ENCODE data around the gene MYH6. TPM values are rescaled to one million over a fixed set of nuclear protein-coding genes. Genes with fewer than 3 reads are reported as not detected.

The MYH6 gene
- total RNA-seq, 1 donor from 2014 or later = not detected

- no peak for DNase-seq (ENCODE audit: low read depth, low spot score)
These were observed 28.5 kb downstream of the MYH6 start for GRCh38 chr14:23379366-23380196.

GRCh38 chr14:23378612-23379220 lies 29.4 kb downstream of the MYH6 start:
- no peak for DNase-seq (ENCODE audit: low read depth, low spot score)

DNA sequence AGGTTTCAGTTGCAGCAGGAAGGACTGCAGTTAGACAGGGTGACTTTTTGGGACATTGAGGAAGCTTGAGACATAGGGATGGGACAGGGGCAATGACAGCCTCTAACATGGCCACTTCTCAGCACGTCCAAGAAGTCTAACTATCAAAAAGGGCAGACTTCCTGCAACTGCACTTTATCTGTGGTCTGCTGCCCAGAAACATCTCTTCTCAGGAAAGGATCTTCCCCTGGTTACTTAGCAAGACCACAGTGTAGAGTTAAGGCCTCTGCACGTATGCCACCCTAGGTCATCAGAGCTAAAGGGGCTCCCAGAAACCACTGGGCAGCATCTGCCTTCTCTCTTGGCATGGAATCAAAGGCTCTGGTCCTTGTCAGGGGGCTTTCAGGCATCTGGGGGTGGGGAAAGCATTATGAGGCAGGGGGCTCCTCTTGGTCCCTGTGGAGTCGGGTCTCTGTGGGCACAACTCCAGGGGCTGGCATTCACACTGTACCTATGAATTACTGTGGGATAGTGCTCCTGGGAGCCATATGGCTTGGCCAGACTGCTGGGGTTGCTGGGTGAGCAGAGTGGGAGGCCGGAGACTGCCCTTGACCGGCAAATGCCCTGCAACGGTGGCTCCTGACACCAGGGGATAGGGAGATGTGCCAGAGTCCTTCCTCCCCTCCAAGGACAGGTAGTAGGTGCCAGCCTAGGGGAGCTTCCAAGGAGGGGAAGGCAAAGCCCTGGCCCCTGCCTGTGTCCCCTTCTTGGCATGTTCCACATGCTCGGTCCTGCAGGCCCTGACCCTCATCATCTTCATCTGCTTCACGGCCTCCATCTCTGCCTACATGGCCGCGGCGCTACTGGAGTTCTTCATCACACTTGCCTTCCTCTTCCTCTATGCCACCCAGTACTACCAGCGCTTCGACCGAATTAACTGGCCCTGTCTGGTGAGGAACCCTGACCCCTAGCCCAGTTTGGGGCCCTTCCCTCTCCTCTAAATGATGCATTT lies 30.2 kb downstream of the MYH6 start:
- no peak for DNase-seq (ENCODE audit: low read depth, low spot score)

DNA sequence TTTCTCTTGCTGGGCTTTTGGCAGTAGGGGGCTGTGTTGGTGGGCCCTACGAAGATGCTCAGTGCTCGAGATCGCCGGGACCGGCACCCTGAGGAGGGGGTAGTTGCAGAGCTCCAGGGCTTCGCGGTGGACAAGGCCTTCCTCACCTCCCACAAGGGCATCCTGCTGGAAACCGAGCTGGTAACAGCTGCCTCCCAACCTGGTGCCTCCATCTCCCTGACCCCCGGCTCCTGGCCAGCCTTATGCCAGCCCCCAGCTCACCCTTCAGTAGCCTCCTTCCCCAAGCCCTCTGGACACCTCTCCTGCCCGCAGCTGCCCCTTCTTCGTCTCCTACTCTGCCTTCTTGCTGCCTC lies 30.9 kb downstream of the MYH6 start:
- no peak for DNase-seq (ENCODE audit: low read depth, low spot score)

DNA sequence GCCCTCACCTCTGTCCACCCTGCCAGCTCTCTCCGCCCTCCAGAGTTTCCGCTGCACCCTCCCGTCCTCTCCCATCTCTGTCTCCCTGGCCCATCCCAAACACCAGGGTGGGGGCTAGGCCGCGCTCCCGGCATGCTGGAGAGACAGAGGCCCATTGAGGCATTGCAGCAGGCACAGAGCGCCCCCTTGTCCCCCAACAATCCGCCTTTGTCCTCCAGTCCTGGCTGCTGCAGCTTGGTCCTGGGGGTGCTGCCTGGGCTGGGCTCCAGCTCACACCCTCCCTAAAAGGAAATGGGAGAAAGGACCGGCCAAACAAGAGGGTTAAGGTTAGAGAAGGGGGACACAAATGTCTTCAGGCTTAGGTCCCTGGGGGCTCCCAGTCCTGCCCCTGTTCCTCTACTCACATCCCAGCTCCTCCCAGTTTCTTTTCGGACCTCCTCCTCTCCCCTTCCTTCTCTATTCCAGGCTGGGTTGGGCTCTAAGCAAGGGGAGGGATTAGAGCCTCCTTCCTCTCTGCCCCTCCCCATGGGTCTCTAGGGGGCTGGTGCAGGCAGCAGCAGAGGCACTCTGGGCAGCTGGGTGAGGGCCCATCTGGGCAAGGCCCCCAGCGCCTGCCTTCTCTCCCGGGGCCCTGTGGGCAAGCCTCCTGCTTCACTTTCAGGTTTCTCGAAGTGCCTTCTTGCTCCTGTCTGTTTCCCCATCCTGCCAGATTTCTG lies 31.4 kb downstream of the MYH6 start, which contains the start of gene CMTM5:
Gene CMTM5 (plus strand): TSS at position 565 of the 716 bp plus-strand sequence. CDS start 206 bp downstream, outside the sequence.
- DNase-seq (ENCODE audit: low read depth, low spot score) = no peak

GRCh38 chr14:23375527-23376251 lies 32.4 kb downstream of the MYH6 start:
- no peak for DNase-seq (ENCODE audit: low read depth, low spot score)

DNA sequence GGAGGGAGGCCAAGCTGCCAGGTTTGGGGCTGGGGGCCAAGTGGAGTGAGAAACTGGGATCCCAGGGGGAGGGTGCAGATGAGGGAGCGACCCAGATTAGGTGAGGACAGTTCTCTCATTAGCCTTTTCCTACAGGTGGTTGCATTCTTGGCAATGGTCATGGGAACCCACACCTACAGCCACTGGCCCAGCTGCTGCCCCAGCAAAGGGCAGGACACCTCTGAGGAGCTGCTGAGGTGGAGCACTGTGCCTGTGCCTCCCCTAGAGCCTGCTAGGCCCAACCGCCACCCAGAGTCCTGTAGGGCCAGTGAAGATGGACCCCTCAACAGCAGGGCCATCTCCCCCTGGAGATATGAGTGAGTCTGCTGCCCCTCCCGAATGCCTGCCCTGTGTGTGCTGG lies 35.0 kb downstream of the MYH6 start:
- DNase-seq (ENCODE audit: low read depth, low spot score) = no peak

DNA sequence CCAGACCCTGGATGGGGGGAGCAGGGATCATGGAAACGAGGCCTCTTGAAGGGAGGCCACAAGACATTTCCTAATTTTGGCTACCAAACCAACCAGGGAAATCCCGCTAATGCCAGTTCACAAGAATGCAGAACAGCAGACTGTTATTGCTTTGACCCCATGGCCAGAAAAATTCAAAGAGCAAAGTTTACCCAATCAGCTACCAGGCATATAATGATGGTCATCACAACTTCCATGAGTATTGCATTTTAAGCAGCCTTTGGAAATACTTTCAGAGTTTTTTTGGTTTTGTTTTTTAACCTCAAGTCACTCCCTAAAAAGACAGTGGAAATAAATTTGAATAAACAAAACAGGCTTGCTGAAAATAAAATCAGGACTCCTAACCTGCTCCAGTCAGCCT lies 35.6 kb downstream of the MYH6 start, which contains the start of gene IL25:
Gene IL25 (plus strand): TSS at position 301 of the 400 bp plus-strand sequence.
- no peak for DNase-seq (ENCODE audit: low read depth, low spot score)

DNA sequence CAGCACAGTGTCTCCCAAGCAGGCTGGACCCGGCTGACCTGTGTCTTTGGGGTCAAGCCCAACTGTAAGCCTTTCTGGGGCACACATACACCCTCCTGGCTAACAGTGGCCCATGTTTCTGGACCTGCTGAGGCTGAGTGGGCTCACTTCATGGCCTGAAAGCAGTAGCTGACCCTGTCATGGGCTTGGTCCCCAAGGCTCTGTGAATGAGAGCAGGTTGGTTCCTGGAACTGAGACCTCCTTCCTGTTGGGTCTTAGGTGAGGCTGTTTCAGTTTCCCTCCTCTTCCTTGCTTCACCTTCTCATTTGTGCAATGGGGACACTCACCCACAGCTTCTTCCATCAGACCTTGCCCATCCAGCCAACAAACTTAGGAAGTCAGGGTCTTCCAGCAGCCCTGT lies 36.2 kb downstream of the MYH6 start:
- no peak for DNase-seq (ENCODE audit: low read depth, low spot score)

GRCh38 chr14:23370221-23370620 lies 37.9 kb downstream of the MYH6 start:
- no peak for DNase-seq (ENCODE audit: low read depth, low spot score)

DNA sequence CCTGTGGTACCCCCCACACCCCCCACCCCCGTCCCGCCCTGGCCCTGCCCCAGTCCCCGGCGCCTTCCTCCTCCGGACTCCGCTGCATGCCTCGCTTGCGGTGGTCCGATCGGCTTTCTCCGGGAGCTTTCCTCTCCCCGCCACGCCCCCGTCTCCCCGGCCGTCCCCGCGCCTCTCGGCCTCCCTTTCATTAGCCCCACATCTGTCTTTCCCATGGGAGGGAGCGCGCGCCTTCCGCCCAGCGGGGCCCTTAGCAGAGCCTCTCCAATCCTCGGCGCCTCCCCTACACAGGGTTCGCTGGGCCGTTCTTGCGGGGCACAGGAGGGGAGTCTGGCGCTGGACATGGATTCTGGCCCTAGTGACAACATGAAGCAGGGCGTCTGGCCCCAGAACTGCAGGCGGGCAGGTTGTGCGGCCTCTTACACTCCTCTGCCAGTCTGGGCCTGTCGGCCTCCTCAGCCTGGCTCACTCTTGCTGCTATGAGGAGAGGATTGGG lies 41.6 kb downstream of the MYH6 start:
- DNase-seq (ENCODE audit: low read depth, low spot score) = no peak

DNA sequence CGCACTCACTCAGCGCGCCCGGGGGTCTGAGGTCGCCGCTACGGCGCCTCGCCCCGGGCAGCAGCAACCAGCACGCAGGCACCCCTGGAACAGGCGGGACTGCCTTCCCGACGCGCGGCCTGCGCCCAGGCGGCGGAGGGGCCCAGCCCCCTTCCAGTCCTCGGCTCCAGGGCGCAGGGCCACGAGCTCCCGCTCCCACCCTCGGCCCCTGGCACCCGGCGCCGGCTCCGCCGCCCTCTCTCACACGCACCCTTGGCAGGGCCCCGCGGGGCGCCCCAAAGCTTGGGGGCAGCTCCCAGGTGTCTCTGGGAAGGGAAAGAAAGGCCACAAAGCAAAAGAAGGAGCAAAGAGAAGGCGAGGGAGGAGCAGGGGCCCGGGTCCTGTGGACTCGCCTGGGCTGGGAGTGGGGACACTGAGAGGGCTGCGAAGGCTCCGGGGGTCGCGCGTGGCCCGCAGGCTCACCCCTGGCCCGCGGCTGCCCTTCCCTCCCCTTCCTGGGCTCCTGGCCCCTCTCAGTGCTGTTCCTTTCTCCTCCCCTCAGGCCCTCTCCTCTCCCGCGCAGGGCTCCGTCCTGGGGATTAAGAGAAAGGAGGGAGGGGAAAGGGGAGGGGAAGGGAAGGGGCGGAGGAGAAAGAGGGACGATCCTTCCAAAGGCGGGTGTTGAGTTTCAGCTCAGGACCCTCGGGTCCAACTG lies 42.2 kb downstream of the MYH6 start:
- DNase-seq (ENCODE audit: low read depth, low spot score) = no peak

- DNase-seq (ENCODE audit: low read depth, low spot score) = no peak
These were observed 42.9 kb downstream of the MYH6 start, which contains the start of gene EFS for GRCh38 chr14:23365036-23365731. EFS (minus strand) TSS chr14:23365172; CDS start chr14:23365025, 147 bp downstream.

- no peak for DNase-seq (ENCODE audit: low read depth, low spot score)
These were observed 43.7 kb downstream of the MYH6 start for GRCh38 chr14:23364164-23365035.

DNA sequence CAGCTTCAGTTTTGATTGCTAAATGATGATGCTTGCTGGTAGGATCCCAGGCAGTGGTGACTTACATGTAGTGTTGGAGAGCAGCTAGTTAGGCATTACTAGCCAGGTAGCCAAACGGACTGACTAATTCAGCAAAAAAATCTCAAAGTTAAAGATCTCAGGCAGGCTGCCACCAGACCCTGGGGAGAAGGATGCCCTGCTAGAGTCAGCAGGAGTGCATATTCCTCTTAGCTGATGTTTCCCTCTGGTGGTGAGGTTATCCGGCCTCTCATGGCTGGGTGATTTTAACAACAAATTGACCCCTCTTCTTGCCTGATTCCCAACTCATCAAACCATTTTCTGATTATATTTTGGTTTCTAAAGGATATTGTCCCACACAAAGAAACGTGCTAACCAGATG lies 45.9 kb downstream of the MYH6 start:
- no peak for DNase-seq (ENCODE audit: low read depth, low spot score)

GRCh38 chr14:23361763-23362162 lies 46.3 kb downstream of the MYH6 start:
- no peak for DNase-seq (ENCODE audit: low read depth, low spot score)

DNA sequence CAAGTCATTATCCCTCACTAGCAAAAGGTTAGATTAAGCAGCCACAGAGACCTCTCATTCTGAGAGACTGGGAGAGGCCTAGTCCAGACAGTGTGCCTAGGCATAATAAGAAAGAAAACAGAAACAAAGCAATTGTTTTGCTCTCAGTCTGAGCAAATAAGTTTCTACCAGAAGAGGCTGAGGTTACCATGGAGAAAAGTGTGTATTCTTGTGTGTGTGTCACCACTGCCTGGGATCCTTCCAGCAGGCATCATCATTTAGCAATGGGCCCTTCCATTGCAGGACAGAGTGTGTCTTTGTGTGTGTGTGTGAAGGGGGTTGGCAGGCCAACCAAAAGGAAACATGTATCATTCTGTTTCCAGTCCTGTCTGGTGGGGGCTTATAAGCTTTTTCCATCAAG lies 46.8 kb downstream of the MYH6 start:
- no peak for DNase-seq (ENCODE audit: low read depth, low spot score)

DNA sequence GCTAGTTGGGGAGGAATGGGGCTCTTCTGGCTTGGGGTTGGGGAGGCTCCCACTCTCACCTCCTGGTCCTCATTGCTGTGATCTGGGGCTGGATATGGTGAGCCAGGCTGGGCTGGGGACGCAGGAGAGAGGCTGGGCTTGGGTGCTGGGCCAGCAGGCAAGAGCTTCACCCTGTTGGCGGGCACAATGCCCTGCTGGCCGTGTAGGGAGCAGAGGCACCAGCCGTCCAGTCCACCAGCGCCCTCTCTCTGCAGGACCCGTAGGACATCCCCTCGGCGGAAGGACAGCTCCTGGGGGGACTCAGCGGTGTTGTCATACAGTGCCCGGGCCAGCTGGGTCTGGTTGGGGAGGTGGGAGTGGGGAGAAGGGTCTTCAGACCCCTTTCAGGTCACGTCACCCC lies 47.6 kb downstream of the MYH6 start:
- no peak for DNase-seq (ENCODE audit: low read depth, low spot score)
